Gastrocnemius medialis (tissue), 4 donors: ENCODE results near the gene PHF2.

Experiments
- POLR2A ChIP-seq, 2 donors: fragments of 450-650 bp; IDR thresholded peaks; one replicate each; pipeline ENCODE4 v1.6.1; 2017; ENCODE audit warnings: antibody characterized with exemption in 2 of 2, mild to moderate bottlenecking in 2 of 2, moderate library complexity in 2 of 2
- TF ChIP-seq, protein P1 (sequence below), 5 experiments: fragments of 450-650 bp in 3 of 5; fragments of 200-600 bp in 2 of 5; sonication (generic) in 2 of 5; IDR thresholded peaks in 4 of 5; conservative IDR thresholded peaks in 1 of 5; 1 replicate in 4 of 5; 2 replicates in 1 of 5; pipeline ENCODE4 v1.5.1; 2016 to 2019; ENCODE audit warnings: antibody characterized with exemption in 5 of 5, mild to moderate bottlenecking in 3 of 5, moderate library complexity in 3 of 5

DNA sequence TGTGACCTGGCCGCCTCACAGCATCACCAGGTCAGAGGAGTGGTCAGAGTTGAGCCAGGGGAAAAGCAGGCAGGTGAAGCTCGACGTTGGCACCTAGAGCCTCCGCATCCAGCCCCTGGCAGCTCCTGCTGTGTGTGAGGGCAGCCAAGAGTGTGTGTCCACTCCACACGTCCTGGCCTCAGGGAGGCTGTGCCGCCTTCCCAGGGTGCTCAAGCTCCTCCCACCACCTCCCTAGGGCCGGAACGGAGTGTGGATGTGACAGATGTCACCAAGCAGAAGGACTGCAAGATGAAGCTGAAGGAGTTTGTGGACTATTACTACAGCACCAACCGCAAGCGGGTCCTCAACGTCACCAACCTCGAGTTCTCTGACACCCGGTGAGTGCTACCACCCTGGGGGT lies 72.5 kb downstream of the PHF2 start:
- no peak for TF ChIP-seq POLR2A (IDR thresholded peaks at IDR 0.05)
- TF ChIP-seq, protein P1, sequence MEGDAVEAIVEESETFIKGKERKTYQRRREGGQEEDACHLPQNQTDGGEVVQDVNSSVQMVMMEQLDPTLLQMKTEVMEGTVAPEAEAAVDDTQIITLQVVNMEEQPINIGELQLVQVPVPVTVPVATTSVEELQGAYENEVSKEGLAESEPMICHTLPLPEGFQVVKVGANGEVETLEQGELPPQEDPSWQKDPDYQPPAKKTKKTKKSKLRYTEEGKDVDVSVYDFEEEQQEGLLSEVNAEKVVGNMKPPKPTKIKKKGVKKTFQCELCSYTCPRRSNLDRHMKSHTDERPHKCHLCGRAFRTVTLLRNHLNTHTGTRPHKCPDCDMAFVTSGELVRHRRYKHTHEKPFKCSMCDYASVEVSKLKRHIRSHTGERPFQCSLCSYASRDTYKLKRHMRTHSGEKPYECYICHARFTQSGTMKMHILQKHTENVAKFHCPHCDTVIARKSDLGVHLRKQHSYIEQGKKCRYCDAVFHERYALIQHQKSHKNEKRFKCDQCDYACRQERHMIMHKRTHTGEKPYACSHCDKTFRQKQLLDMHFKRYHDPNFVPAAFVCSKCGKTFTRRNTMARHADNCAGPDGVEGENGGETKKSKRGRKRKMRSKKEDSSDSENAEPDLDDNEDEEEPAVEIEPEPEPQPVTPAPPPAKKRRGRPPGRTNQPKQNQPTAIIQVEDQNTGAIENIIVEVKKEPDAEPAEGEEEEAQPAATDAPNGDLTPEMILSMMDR (IDR thresholded peaks at IDR 0.05 in 4 of 5, conservative IDR thresholded peaks at IDR 0.05 in 1 of 5), result no peak
